ENCODE data around the gene SUSD3. TPM values are rescaled to one million over a fixed set of nuclear protein-coding genes. Genes with fewer than 3 reads are reported as not detected.

The SUSD3 gene
- total and polyA plus RNA-seq, 2 of the 8 experiments (the other 6 are each of a cell fraction or from before 2014, with no cell fraction given) = 5.5 to 35.4 TPM

- H3K23ac ChIP-seq (ENCODE audit: insufficient read length) = no peak overlapping the region
- no peak overlapping the region for H2BK12ac ChIP-seq (ENCODE audit: low read depth, low read length)
- no peak overlapping the region for H3K4ac ChIP-seq (replicated peaks; ENCODE audit: insufficient read length, low read depth, low read length)
- no peaks in the 10 kb centered on the region for H3K23me2 ChIP-seq (ENCODE audit: low read depth, low read length)
- H3K9me3 ChIP-seq (ENCODE audit: insufficient read depth in 2 of 2, low read depth in 1 of 2, low read length in 1 of 2) = no peaks in the 10 kb centered on the region
- no peak overlapping the region for H3K56ac ChIP-seq (replicated peaks; ENCODE audit: insufficient read length, low read depth, low read length)
- H4K20me1 ChIP-seq (replicated peaks in 1 of 2; ENCODE audit: control insufficient read depth in 1 of 2, insufficient read depth in 2 of 2, low read length in 2 of 2) = peaks cover 0 to 10% of the 10 kb centered on the region in 2 experiments
- no peak overlapping the region for H3K9ac ChIP-seq (replicated peaks in 1 of 4; ENCODE audit: extremely low read depth in 1 of 4, low read depth in 3 of 4, low read length in 3 of 4)
- no peak overlapping the region for H3K4me3 ChIP-seq (ENCODE audit: extremely low read depth in 1 of 4, insufficient read depth in 2 of 4, low read depth in 3 of 4, low read length in 4 of 4)
- no peak overlapping the region for H3K18ac ChIP-seq (ENCODE audit: extremely low read depth, low read length)
- no peaks in the 10 kb centered on the region for H3K27me3 ChIP-seq (replicated peaks in 1 of 4; ENCODE audit: control insufficient read depth in 3 of 4, extremely low read depth in 1 of 4, insufficient read depth in 3 of 4, low read length in 3 of 4)
- no peak overlapping the region for H3K14ac ChIP-seq (ENCODE audit: insufficient read length)
- DNase-seq (ENCODE audit: low read depth in 1 of 2, low spot score in 2 of 2) (no peak), FAIRE-seq (no peak)
- H2AFZ ChIP-seq (ENCODE audit: low read length) = no peak overlapping the region
- no peaks in the 10 kb centered on the region; a peak in 2 of 8 replicates for H3K36me3 ChIP-seq (ENCODE audit: control insufficient read depth in 2 of 4, insufficient read depth in 4 of 4, low read length in 3 of 4)
- no peaks in the 10 kb centered on the region for H3K79me2 ChIP-seq (ENCODE audit: control insufficient read depth in 1 of 2, insufficient read depth in 2 of 2, low read length in 2 of 2)
- H3K79me1 ChIP-seq (ENCODE audit: low read depth, low read length) = no peaks in the 10 kb centered on the region
- H3K4me2 ChIP-seq (ENCODE audit: insufficient read depth in 1 of 2, low read depth in 2 of 2, low read length in 2 of 2) = no peak overlapping the region
- 91% methylated on average over 13 of the region's 18 CpGs; no CpG with 5 or more reads in 1 of the 2 experiments for WGBS, 2 experiments (ENCODE audit: extremely low coverage in 1 of 2, insufficient coverage in 1 of 2, insufficient read length in 1 of 2, insufficient replicate concordance in 2 of 2, low coverage in 1 of 2, low lambda C conversion rate in 2 of 2, missing lambda C conversion rate in 1 of 2)
- H2BK5ac ChIP-seq (ENCODE audit: low read depth, low read length) = no peak overlapping the region
- no peak overlapping the region for H4K8ac ChIP-seq (ENCODE audit: extremely low read depth, insufficient read depth, low read length)
- TF ChIP-seq POLR2AphosphoS5 (IDR thresholded peaks at IDR 0.05; ENCODE audit: low read depth, low read length) (no peak), RNF2 (IDR thresholded peaks at IDR 0.05; ENCODE audit: borderline replicate concordance, low read depth, low read length, missing control alignments, poor library complexity, severe bottlenecking) (no peak), HDAC6 (IDR thresholded peaks at IDR 0.05; ENCODE audit: low read depth, low read length) (no peak), CEBPB (IDR thresholded peaks at IDR 0.05; ENCODE audit: low read depth, low read length) (no peak), ZNF274 (IDR thresholded peaks at IDR 0.05; ENCODE audit: borderline replicate concordance, extremely low read depth, low read length) (no peak)
- H3K27ac ChIP-seq (ENCODE audit: low read depth, low read length) = no peak overlapping the region
- H4K91ac ChIP-seq (replicated peaks; ENCODE audit: insufficient read length, low read length) = no peak overlapping the region
- H2BK120ac ChIP-seq (replicated peaks; ENCODE audit: low read depth, low read length) = no peak overlapping the region
- H2BK20ac ChIP-seq (ENCODE audit: low read length) = no peak overlapping the region
- POLR2A ChIA-PET (ENCODE audit: partially characterized antibody) = interaction anchor here (1.2 kb wide), 1 partner anchor 31 kb away, joined by 3 read pairs; no protein-coding TSS in a partner anchor
- H2AK5ac ChIP-seq (ENCODE audit: low read depth, low read length) = no peak overlapping the region
- peaks cover 0 to 14% (median 9%) of the 10 kb centered on the region in 4 experiments; a peak in 6 of 7 replicates for H3K4me1 ChIP-seq (replicated peaks in 1 of 4; ENCODE audit: control insufficient read depth in 3 of 4, insufficient read depth in 4 of 4, low read length in 3 of 4)
- CTCF ChIA-PET (ENCODE audit: partially characterized antibody) = interaction anchor here (1.0 to 8.8 kb wide), 6 partner anchors 8 to 203 kb away, joined by 3 to 96 read pairs (median 6); no protein-coding TSS in a partner anchor
- no peak overlapping the region for H4K5ac ChIP-seq (ENCODE audit: insufficient read length, low read depth, low read length)
- no peak overlapping the region for H2BK15ac ChIP-seq (ENCODE audit: low read length)
Measured at GRCh38 chr9:93111371-93112115, 53.0 kb downstream of the SUSD3 start.

All from H1 (cell line).